Peyer's patch (tissue), 4 donors: ENCODE measurements around the gene KREMEN1.

Source experiments
- CTCF ChIP-seq, 6 experiments: fragments of 450-650 bp in 4 of 6; fragments of 200-600 bp in 2 of 6; sonication (generic) in 1 of 6; IDR thresholded peaks; one replicate each; pipeline ENCODE4 v1.5.1; 2017 to 2019; ENCODE audit warnings: antibody characterized with exemption in 6 of 6, mild to moderate bottlenecking in 3 of 6, moderate library complexity in 1 of 6
- POLR2A ChIP-seq, 2 donors: fragments of 450-650 bp; IDR thresholded peaks; one replicate each; pipeline ENCODE4 v1.5.1; 2017; ENCODE audit warnings: antibody characterized with exemption in 2 of 2, mild to moderate bottlenecking in 2 of 2, moderate library complexity in 2 of 2

DNA sequence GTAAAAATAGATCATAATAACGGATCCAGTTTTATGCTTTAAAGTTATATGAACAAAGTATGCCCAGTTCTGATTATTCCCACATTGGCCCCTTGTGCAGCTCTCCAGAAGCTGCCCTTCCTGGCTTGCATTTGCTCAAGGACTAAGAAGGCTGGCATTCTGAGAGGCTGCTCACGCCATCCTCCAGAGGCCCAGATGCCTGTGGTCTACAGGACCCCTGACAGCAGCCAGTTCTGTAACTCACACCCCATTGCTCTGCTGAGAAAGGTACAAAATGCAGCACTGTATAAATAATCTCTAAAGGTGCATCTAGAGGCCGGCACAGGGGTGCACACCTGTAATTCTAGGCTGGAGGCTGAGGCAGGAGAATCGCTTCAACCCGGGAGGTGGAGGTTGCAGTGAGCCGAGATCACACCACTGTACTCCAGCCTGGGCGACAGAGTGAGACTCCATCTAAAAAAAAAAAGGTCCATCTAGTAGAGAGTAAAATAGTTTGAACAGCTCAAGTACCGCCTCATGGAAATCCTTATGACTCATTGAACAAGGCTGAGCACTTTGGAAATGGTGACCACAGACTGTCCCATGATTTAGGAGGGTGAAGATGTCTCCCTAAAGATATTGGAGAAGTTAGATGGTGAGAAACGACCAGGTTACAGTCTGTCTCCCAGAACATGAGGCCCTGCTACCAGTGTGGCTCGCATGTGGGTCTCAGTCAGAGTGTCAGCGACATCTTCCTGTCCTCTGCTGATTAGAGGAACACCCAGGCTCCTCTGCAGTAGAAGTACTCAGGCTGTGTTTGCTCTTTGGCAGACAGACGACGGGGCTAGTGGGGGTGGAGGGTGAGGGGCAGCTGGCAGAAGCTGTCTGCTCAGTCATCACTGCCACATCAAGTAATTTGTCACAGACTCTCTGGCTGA is 56.3 kb downstream of the KREMEN1 start:
- TF ChIP-seq CTCF (IDR thresholded peaks at IDR 0.05): no peak
- TF ChIP-seq POLR2A (IDR thresholded peaks at IDR 0.05): no peak
